Central memory CD4-positive, alpha-beta T cell (primary cell): ENCODE measurements around the gene TASP1.
"Not testable (repeated sequence)": the region's sequence is repeated elsewhere in the genome, so short reads cannot be mapped to it uniquely, and the experiment has no call there.

Source experiments
- DNase-seq: peaks from one replicate; pipeline ENCODE4 v3.0.0; 2022

Gene TASP1

DNA sequence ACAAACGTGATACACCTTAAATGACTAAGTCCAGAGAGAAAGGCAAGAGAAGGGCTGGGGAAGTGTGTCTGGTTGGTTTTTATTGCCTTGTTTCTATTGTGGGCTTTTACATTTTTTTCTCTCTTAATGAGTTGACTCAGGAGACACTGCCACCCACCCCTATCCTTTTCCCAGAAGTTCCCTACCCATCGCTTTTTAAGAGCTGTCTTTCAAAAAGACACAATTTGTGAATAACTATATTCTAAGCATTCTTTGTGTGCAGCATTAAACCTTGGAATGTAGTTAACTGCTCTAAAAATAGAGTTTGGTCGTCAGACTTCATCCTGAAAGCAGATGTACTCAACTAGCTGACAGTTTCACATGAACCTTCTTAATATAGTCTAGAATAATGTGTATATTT is 242.7 kb downstream of the TASP1 start:
- DNase-seq = no peak

- DNase-seq = no peak
Observed at GRCh38 chr20:13395232-13395631, 243.5 kb downstream of the TASP1 start.

DNA sequence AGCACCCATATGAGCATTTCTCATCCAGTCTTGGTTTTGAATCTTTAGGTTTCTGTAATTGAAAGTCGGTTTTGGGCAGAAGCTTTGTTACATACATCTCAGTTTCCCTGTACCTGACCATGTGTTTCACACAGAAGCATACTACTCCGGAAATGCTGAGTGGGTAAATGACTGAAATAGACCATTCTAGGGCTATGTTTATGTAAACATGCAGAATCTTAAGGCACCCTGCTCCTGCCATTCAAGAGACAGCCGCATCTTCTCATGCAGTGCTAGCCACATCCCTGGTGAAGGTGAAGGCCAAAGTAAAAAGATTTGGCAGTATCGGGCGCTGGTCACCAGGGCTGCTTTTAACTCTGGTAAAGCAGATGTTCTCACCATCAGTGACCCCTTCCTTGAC is 246.3 kb downstream of the TASP1 start:
- no peak for DNase-seq

DNA sequence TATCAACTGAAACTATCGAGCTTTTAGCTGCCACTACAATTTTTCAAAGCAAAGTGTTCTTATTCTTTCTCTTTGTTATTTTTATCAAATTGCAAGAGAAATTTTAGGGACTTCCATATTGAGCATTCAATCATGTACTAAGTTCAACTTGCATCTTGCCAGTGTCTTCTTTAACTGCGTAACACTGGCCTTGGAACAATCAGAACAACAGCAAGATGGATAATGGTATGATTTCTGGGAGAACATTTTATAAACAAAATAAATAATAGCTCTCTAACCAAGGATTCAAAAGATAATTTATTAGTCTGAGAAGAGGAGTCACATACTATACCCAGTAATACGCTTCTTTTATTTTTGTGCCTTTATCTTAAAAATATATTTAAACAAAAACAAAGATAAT is 249.6 kb downstream of the TASP1 start:
- DNase-seq = no peak

GRCh38 chr20:13384132-13384531 is 254.6 kb downstream of the TASP1 start:
- DNase-seq = no peak

DNA sequence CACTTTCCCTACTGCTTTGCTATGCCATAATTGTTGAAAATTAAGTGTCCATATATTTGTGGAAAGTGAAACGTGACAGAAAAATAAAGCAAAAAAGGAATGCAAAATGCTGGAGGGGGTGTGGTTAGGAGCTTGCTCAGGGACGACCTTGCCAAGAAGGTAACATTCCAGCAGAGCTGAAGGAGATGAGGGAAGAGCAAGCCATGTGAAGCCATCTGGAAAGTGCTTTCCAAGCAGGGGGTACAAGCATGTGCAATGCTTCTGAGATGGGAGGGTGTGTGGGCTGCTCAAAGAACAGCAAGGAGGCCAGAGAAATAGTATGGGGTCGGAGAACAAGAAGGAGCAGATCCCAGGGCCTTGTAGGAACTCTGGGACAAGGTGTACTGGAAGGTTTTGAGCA is 255.9 kb downstream of the TASP1 start:
- no peak for DNase-seq

GRCh38 chr20:13380497-13381229 is 258.1 kb downstream of the TASP1 start:
- DNase-seq = not testable (repeated sequence)

- no peak for DNase-seq
Observed at GRCh38 chr20:13373400-13373799, 265.3 kb downstream of the TASP1 start.

GRCh38 chr20:13364278-13365170 is 274.2 kb downstream of the TASP1 start:
- DNase-seq = no peak

DNA sequence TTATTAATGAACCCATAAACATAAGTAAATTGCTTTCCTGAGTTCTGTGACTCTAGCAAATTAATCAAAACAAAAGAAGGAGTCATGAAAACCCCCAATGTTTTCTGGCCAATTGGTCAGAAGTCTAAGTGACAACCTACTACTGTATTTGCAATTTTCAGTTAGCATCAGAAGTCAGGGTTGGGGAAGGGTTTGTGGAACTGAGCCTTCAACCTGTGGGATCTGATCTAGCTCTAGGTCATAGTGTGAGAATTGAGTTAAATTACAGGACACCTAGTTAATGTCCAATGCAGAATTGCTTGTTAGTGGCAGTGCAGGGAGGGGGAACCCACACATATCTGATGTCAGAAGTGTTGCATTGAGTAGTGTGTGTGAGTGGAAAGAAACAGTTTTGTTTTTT is 275.3 kb downstream of the TASP1 start:
- DNase-seq = no peak

DNA sequence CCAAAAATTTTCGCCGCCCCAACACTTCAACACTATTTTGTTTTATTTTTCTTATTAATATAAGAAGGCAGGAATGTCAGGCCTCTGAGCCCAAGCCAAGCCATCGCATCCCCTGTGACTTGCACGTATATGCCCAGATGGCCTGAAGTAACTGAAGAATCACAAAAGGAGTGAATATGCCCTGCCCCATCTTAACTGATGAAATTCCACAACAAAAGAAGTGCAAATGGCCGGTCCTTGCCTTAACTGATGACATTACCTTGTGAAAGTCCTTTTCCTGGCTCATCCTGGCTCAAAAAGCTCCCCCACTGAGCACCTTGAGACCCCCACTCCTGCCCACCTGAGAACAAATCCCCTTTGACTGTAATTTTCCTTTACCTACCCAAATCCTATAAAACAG is 276.6 kb downstream of the TASP1 start:
- DNase-seq = not testable (repeated sequence)

GRCh38 chr20:13358936-13359335 is 279.8 kb downstream of the TASP1 start:
- not testable (repeated sequence) for DNase-seq

GRCh38 chr20:13357782-13358181 is 280.9 kb downstream of the TASP1 start:
- DNase-seq = not testable (repeated sequence)

DNA sequence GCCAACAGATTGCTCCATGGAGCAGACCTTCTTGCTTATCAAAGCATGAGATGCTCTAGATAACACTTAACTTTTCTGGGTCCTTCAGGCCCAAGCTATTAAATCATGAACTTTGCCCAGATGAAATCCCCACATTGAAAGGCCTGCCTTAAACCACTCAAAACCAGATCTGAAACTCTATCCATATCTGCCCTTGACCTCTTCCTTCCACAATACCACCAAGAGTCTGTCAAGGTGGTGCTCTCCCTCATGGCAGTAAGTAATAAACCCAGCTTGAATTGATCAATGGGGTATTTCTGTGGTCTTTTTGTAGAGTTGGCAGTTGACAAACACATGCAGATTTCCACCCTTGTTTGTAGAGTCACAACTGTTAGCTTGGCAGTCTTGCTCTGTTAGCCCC is 282.1 kb downstream of the TASP1 start:
- no peak for DNase-seq

DNA sequence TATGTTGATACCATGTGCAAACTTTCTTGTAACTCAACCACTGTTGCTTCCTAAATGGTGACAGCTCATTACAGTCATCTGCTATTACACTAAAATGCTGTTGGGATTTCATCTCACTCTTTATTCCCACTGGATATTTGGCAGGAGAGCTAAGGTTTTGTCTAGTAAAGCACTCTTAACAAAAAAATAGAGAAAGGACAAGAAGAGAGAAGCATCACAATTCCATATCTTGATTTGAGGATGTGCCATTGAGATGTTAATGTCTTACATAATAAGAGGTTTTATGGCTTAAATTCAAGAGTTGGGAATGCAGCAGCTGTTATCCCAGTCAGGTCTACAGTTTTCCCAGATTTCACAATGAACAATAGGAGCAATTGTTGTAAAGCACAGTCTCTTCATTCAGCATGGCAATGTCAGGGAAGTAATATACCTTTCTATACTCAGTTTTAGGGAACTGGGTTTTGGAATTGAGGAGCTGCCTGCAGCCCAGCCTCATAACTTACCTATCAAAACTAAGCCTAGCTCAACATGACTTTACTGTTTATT is 282.7 kb downstream of the TASP1 start:
- no peak for DNase-seq

DNA sequence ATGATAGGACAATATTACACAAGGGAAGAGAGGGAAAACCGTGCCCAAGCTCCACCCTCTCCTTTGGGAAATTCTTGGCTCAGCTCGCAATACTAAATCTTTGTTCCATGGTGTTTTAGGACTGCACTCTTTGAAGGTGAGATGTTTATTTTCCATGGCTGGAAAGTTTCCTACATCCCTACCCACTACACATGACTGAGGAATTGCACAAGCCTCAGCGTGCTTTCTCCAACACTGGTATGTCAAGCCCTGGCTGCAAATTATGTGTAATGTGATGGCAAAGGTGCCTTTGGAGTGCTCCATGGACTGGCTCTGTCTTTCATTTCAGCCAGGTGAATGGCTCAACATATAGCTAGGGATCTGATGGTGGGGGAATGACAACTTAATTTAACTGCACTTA is 283.3 kb downstream of the TASP1 start:
- DNase-seq = no peak

DNA sequence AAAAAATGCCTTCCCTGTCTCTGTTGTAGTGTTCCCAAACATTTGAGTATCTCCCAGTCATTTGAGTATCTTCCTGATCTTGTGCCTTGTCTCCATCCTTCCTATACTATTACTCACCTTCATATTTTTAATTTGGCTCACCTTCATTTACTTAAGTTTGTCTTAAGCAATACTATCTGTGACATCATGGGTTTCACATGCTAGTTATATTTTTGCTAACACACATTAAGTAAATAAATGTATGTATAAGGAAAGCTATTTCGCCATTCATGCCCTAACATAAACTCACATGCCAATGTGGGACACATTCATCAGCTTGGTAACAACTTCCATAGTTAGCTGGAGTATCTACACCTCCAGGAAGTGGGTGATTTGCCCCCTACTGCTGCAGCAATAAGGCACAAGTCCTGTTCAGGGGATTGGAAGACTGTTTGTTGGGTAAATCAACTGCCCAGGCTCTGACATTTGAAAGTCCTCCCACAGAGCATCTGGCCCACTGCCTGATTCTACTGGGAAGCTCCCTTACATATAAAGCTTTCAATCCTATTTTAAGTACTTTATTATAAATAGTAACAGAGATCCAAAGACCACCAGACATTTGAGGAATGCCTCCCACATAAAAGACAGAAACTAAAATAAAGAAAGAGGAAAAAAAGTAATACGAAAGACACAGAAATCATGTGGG is 285.3 kb downstream of the TASP1 start:
- no peak for DNase-seq

GRCh38 chr20:13349235-13349604 is 289.5 kb downstream of the TASP1 start:
- no peak for DNase-seq

DNA sequence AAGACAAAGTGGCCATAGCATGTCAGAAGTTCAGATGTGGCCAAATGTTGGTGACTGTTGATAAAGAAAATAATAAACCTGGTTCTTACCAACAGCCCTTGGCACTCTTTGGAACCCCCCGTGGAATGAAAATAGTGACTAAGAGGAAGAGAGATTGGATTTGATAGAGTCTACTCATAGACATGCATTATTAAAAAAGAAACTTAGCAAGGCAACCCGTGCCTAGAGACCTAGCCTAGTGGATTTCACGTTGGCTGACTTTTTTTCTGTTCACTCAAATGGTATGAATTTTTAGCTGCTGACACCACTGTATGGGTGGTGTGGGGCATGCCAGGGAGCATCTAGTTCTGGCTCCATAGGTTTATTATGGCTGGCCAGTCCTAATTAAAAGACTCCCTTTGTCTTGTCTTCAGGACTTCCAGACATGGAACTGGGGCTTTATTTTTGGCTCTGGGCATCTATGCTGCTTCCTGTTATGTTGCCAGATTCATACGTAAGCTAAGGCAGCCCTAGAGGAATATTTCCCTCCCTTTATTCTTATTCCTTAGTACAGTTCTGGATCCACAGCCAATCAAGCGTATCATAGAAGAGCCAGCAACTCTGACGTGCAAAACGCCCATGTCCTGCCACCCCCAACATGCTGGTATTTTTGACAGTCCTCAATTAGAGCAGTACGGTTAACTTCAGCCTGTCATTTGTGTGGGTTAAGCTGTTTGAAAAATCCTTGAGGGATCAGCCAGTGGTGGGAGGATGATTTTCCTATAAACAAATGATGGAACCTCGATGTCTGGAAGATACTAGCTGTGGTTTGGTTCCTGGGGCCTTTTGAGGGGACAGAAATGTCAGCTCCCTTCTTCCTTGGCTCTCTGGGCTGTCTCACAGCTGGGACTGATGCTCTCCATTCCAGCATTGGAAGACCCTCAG is 290.2 kb downstream of the TASP1 start:
- DNase-seq = no peak

- no peak for DNase-seq
Observed at GRCh38 chr20:13344671-13345070, 294.1 kb downstream of the TASP1 start.

GRCh38 chr20:13342469-13343242 is 296.1 kb downstream of the TASP1 start:
- no peak for DNase-seq
